ENCODE results near the gene KRT81. TPM values are rescaled to one million over a fixed set of nuclear protein-coding genes. Genes with fewer than 3 reads are reported as not detected.
"Not testable (repeated sequence)": the region's sequence is repeated elsewhere in the genome, so short reads cannot be mapped to it uniquely, and the experiment has no call there.

The KRT81 gene
- total RNA-seq, 1 donor from 2014 or later: 0.65 TPM

GRCh38 chr12:52318241-52318990 is 27.1 kb upstream of the KRT81 start:
- DNase-seq (ENCODE audit: low spot score) (no peak), ATAC-seq (no peak)

GRCh38 chr12:52317468-52318052 is 26.2 kb upstream of the KRT81 start:
- no peak for DNase-seq (ENCODE audit: low spot score)
- ATAC-seq: no peak

GRCh38 chr12:52316701-52317100 is 25.4 kb upstream of the KRT81 start:
- DNase-seq (ENCODE audit: low spot score): no peak
- ATAC-seq: no peak

GRCh38 chr12:52316290-52316689 is 25.0 kb upstream of the KRT81 start:
- ATAC-seq (no peak), DNase-seq (ENCODE audit: low spot score) (no peak)

GRCh38 chr12:52315721-52316120 is 24.4 kb upstream of the KRT81 start:
- DNase-seq (ENCODE audit: low spot score); ATAC-seq: not testable (repeated sequence)

GRCh38 chr12:52314511-52314910 is 23.2 kb upstream of the KRT81 start:
- no peak for DNase-seq (ENCODE audit: low spot score)
- ATAC-seq: no peak

- DNase-seq (ENCODE audit: low spot score) (no peak), ATAC-seq (no peak)
Observed at GRCh38 chr12:52313926-52314325, 22.6 kb upstream of the KRT81 start.

- DNase-seq (ENCODE audit: low spot score): no peak
Observed at GRCh38 chr12:52313461-52313860, 22.1 kb upstream of the KRT81 start.

GRCh38 chr12:52312086-52312485 is 20.8 kb upstream of the KRT81 start:
- DNase-seq (ENCODE audit: low spot score): no peak
- no peak for ATAC-seq

More at GRCh38 chr12:52313461-52313860, 22.1 kb upstream of the KRT81 start:
- no peak for ATAC-seq

- DNase-seq (ENCODE audit: low spot score) (no peak), ATAC-seq (no peak)
Observed at GRCh38 chr12:52311285-52311648, 19.9 kb upstream of the KRT81 start.

- no peak for DNase-seq (ENCODE audit: low spot score)
- ATAC-seq: no peak
Observed at GRCh38 chr12:52310622-52311284, 19.4 kb upstream of the KRT81 start.

GRCh38 chr12:52308806-52309425 is 17.6 kb upstream of the KRT81 start:
- ATAC-seq: no peak
- DNase-seq (ENCODE audit: low spot score): no peak

- DNase-seq (ENCODE audit: low spot score) (no peak), ATAC-seq (peak; percentile 79)
Observed at GRCh38 chr12:52307836-52308805, 16.8 kb upstream of the KRT81 start.

- no peak for DNase-seq (ENCODE audit: low spot score)
- no peak for ATAC-seq
Observed at GRCh38 chr12:52306731-52307130, 15.4 kb upstream of the KRT81 start.

GRCh38 chr12:52305921-52306705 is 14.8 kb upstream of the KRT81 start:
- DNase-seq (ENCODE audit: low spot score) (no peak), ATAC-seq (no peak)

GRCh38 chr12:52304941-52305411 is 13.6 kb upstream of the KRT81 start:
- ATAC-seq; DNase-seq (ENCODE audit: low spot score): not testable (repeated sequence)

GRCh38 chr12:52302242-52302914 is 11.0 kb upstream of the KRT81 start:
- not testable (repeated sequence) for DNase-seq (ENCODE audit: low spot score)
- peak; percentile 18 for ATAC-seq

- not testable (repeated sequence) for DNase-seq (ENCODE audit: low spot score)
Observed at GRCh38 chr12:52301721-52302120, 10.4 kb upstream of the KRT81 start.

More at GRCh38 chr12:52301721-52302120, 10.4 kb upstream of the KRT81 start:
- not testable (repeated sequence) for ATAC-seq
